ENCODE data around the gene XPNPEP3. TPM values are rescaled to one million over a fixed set of nuclear protein-coding genes. Genes with fewer than 3 reads are reported as not detected.

Gene XPNPEP3
- polyA plus RNA-seq, 1 donor (not counting 4 experiments of a cell fraction or from before 2014, with no cell fraction given): 21.1 TPM

GRCh38 chr22:40826984-40827741 is 29.8 kb upstream of the XPNPEP3 start:
- Histone ChIP-seq H3K9me1 (ENCODE audit: control insufficient read depth, extremely low read depth, insufficient read depth, low read length) (no peaks in the 10 kb centered on the region), H3K9me3 (ENCODE audit: control insufficient read depth, low read depth, low read length) (no peaks in the 10 kb centered on the region), H3K4me2 (ENCODE audit: control insufficient read depth, extremely low read depth, insufficient read depth, low read depth, low read length) (no peak overlapping the region), H3K9ac (ENCODE audit: control insufficient read depth, extremely low read depth, insufficient read depth, low read length) (no peak overlapping the region), H3K79me2 (ENCODE audit: control insufficient read depth, insufficient read depth, low read length) (no peaks in the 10 kb centered on the region), H2AFZ (ENCODE audit: control insufficient read depth, low read length) (no peak overlapping the region), H3K36me3 (ENCODE audit: control insufficient read depth in 2 of 2, extremely low read depth in 1 of 2, insufficient read depth in 2 of 2, low read length in 2 of 2) (peaks cover 10 to 28% of the 10 kb centered on the region in 2 experiments), H4K20me1 (ENCODE audit: control insufficient read depth, extremely low read depth, insufficient read depth, low read length) (no peaks in the 10 kb centered on the region), H3K4me1 (ENCODE audit: control insufficient read depth, extremely low read depth, insufficient read depth, low read length) (no peaks in the 10 kb centered on the region), H3K27ac (ENCODE audit: control insufficient read depth, insufficient read depth, low read length) (no peak overlapping the region), H3K27me3 (ENCODE audit: control insufficient read depth, extremely low read depth, insufficient read depth, low read length) (no peaks in the 10 kb centered on the region), H3K4me3 (ENCODE audit: control insufficient read depth in 2 of 3, extremely low read depth in 1 of 3, insufficient read depth in 2 of 3, low read depth in 1 of 3, low read length in 3 of 3) (no peak overlapping the region)
- FAIRE-seq: no peak
- dilution Hi-C loops (cut with MboI; ENCODE audit: extremely low pct_ligation_motif_present, low sequenced_read_pairs): no loop called here
- no peak for DNase-seq (ENCODE audit: low read depth, low spot score)
- TF ChIP-seq EZH2 (IDR thresholded peaks at IDR 0.05; ENCODE audit: low read length) (no peak), CTCF (optimal IDR thresholded peaks at IDR 0.05 in 1 of 3, IDR thresholded peaks at IDR 0.05 in 1 of 3, conservative IDR thresholded peaks at IDR 0.05 in 1 of 3; ENCODE audit: extremely low read depth in 1 of 3, insufficient read depth in 2 of 3, low read length in 3 of 3) (no peak)

DNA sequence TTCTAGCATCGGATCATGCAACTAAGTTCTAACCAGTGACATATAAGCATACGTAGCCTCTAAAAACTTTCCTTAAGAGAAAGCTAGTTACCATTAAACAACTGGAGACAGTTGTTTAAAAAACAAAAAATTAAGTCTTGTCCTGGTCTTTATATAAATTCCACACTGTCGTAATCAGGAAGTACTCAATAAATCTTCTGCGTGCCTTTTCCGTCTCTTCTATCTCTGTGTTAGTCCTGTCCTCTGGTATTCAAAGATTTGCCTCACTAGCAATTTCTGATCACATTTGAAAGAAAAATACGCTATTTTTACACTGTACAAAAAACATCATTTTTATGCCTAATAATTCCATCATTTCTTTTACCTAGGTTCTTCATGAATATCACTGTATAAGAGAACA is 27.8 kb upstream of the XPNPEP3 start:
- H3K27me3 ChIP-seq (ENCODE audit: control insufficient read depth, extremely low read depth, insufficient read depth, low read length): no peaks in the 10 kb centered on the region
- H4K20me1 ChIP-seq (ENCODE audit: control insufficient read depth, extremely low read depth, insufficient read depth, low read length): no peaks in the 10 kb centered on the region
- H3K9me3 ChIP-seq (ENCODE audit: control insufficient read depth, low read depth, low read length): no peaks in the 10 kb centered on the region
- H3K79me2 ChIP-seq (ENCODE audit: control insufficient read depth, insufficient read depth, low read length): no peaks in the 10 kb centered on the region
- H3K4me2 ChIP-seq (ENCODE audit: control insufficient read depth, extremely low read depth, insufficient read depth, low read depth, low read length): no peak overlapping the region
- no peaks in the 10 kb centered on the region for H3K4me1 ChIP-seq (ENCODE audit: control insufficient read depth, extremely low read depth, insufficient read depth, low read length)
- H3K36me3 ChIP-seq (ENCODE audit: control insufficient read depth in 2 of 2, extremely low read depth in 1 of 2, insufficient read depth in 2 of 2, low read length in 2 of 2): peaks cover 11 to 27% of the 10 kb centered on the region in 2 experiments
- no peak for DNase-seq (ENCODE audit: low read depth, low spot score)
- no peaks in the 10 kb centered on the region for H3K9me1 ChIP-seq (ENCODE audit: control insufficient read depth, extremely low read depth, insufficient read depth, low read length)
- dilution Hi-C loops (cut with MboI; ENCODE audit: extremely low pct_ligation_motif_present, low sequenced_read_pairs): no loop called here
- no peak overlapping the region for H2AFZ ChIP-seq (ENCODE audit: control insufficient read depth, low read length)
- no peak overlapping the region for H3K4me3 ChIP-seq (ENCODE audit: control insufficient read depth in 2 of 3, extremely low read depth in 1 of 3, insufficient read depth in 2 of 3, low read depth in 1 of 3, low read length in 3 of 3)
- FAIRE-seq: no peak
- H3K9ac ChIP-seq (ENCODE audit: control insufficient read depth, extremely low read depth, insufficient read depth, low read length): no peak overlapping the region
- TF ChIP-seq CTCF (optimal IDR thresholded peaks at IDR 0.05 in 1 of 3, IDR thresholded peaks at IDR 0.05 in 1 of 3, conservative IDR thresholded peaks at IDR 0.05 in 1 of 3; ENCODE audit: extremely low read depth in 1 of 3, insufficient read depth in 2 of 3, low read length in 3 of 3) (no peak), EZH2 (IDR thresholded peaks at IDR 0.05; ENCODE audit: low read length) (no peak)
- no peak overlapping the region for H3K27ac ChIP-seq (ENCODE audit: control insufficient read depth, insufficient read depth, low read length)

All from keratinocyte (primary cell).